GM12892 (cell line): ENCODE data around the gene COL16A1.

Source experiments
- POLR2A ChIP-seq: IDR thresholded peaks from 2 replicates; pipeline ENCODE4 v1.6.1; 2011; ENCODE audit warnings: low read depth, low read length, control low read depth
- POLR2AphosphoS5 ChIP-seq: IDR thresholded peaks from 2 replicates; pipeline ENCODE4 v1.6.1; 2011; ENCODE audit warnings: low read depth, low read length, control low read depth

DNA sequence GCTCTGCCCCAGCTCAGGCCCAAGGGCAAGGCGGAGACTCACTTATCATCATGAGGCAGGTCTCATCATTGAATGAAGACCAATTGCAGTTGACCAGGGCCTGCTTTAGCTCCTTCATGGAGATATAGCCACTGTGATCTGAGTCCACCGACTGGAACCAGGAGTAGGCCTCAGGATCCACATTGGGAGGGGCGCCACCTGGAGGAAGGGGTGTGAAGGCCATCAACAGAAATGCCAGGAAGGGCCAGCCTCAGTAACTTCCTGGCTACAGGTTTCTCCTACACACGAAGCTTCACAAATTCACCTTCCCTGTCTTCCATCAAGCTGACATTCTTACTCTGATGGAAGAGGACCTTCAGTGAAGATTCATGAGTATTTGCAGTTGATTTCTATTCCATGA, 70.7 kb downstream of the COL16A1 start:
- TF ChIP-seq POLR2A = no peak
- no peak for TF ChIP-seq POLR2AphosphoS5
